IPS-18c (cell line): ENCODE data around the gene RABGAP1L.
"Not testable (repeated sequence)": the region's sequence is repeated elsewhere in the genome, so short reads cannot be mapped to it uniquely, and the experiment has no call there.

ENCODE experiments used
- H3K4me3 ChIP-seq: 2 replicates; pipeline ENCODE4 v1.7.0; 2013; ENCODE audit warnings: low read depth, mild to moderate bottlenecking, low read length, moderate library complexity; ENCODE audit not compliant: insufficient read depth
- H3K9me3 ChIP-seq: one replicate; pipeline ENCODE4 v1.6.1; 2013; ENCODE audit warnings: mild to moderate bottlenecking, low read length, moderate library complexity; ENCODE audit not compliant: control insufficient read depth, insufficient read depth

RABGAP1L gene

DNA sequence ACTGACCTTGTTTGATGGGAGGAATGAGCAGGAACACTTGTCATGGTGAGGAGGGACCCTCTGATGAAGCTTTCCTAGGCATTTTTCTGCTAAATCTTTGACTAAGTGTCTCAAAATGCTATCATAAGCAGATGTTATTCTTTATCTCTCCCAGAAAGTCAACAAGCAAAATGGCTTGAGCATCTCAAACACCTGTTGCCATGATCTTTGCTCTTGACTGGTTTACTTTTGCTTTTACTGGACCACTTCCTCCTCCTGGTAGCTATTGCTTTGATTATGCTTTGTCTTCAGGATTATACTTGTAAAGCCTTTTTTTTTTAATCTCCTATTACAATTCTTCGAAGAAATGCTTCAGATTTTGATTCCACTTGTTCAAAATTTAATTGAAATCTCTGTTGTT, 445.9 kb downstream of the RABGAP1L start:
- Histone ChIP-seq H3K9me3 (peaks cover 2% of the 10 kb centered on the region), H3K4me3 (no peak overlapping the region)

DNA sequence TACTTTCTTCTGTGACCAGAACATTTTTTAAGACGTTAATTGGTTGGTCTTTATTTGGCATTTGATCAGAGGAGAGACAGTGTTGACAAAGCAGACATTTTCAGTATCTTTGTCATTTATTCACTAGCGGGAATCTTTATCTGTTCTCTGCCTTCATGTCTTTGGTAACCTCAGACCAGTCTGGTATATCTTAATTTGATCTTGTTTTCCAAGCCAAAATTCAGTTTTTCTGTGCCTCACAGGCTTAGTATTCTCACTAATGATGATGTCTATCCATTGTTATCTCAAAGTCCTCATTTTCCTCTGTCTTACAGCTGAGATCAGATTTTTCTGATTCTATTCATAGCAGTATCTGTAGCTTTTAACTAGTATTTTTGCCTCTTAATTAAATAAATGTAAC, 447.2 kb downstream of the RABGAP1L start:
- no peak overlapping the region for H3K4me3 ChIP-seq

DNA sequence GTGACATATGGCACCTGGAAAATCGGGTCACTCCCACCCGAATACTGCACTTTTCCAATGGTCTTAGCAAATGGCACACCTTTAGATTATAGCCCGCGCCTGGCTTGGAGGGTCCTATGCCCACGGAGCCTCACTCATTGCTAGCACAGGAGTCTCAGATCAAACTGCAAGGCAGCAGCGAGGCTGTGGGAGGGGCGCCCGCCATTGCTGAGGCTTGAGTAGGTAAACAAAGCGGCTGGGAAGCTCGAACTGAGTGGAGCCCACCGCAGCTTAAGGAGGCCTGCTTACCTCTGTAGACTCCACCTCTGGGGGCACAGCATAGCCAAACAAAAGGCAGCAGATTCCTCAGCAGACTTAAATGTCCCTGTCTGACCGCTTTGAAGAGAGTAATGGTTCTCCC, 458.6 kb downstream of the RABGAP1L start:
- H3K4me3 ChIP-seq, H3K9me3 ChIP-seq: not testable (repeated sequence)

More for the DNA sequence above, 447.2 kb downstream of the RABGAP1L start:
- H3K9me3 ChIP-seq: peaks cover 2% of the 10 kb centered on the region

DNA sequence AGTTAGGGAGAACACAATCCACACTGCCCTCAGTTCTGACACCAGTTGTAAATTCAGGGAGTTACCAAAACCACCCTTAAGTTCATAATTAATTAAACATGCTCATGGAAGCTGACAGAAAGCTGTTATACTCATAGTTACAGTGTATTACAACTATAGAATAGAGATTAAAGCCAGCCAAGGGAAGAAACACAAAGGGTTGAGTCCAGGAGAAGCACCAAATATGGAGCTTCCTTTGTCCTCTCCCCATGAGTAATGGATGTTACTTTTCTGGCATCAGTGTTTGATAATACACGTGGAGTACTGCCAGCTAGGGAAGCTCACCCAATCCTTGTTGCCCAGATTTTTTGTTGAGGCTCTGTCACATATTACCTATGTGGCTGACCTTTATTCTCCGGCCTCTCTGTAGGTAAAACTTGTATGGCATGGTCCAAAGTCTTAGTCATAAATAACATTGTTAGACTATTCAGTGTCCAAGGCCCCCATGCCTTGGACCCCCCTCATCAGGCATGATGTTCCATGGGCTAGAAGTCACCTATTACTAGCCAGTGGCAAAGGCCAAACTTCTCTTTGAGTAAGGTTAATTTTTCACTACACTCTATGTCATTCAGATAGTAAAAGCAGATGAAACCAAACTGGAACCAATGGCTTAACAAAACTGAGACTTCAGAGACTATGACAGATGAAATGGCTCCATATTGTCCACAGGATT, 464.2 kb downstream of the RABGAP1L start:
- H3K9me3 ChIP-seq: no peaks in the 10 kb centered on the region
- no peak overlapping the region for H3K4me3 ChIP-seq

DNA sequence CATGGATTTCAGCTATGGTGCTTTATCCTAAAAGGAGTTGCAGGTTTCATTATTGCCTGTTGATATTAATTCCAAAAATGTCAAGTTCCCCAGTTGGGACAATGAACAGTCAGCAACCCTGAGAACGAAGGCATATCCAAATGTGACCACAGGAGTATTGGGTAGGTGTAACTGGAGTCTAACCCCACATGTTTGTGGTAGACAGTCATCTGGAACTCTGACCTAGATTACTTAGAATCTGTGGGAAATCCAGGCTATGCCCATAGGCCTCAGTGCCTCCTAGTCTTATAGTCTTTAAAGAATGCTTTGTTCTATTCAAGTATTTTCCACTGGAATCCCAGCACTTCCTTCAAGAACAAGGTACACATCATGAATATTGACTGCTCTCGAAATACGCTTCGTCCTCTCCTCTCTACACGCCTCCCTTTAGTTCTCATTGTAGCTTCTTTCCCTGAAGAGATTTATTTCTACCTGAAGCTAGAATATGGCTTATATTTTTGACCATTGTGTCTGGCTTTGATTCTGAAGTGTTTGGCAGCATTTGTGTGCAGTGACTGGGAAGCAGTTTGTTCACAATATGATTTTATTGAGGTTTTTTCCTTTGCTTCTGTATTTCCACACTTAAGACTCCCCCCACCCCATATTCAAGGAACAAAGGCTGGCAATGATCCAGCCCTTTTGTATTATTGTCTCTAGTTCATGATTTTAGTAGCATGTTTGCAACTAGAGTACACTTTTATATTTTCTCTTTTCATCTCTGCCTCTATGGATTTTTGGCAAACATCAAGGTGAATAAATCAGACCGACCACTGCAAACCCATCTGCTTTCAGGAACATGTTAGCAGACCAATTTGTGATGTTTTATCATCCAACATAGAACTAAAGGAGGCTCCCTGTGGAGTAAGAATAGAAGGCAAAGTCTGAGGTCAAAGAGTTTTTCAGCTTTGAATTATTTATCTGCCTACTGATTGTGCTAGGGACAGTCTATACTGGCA, 467.0 kb downstream of the RABGAP1L start:
- no peak overlapping the region for H3K4me3 ChIP-seq
- H3K9me3 ChIP-seq: no peaks in the 10 kb centered on the region

DNA sequence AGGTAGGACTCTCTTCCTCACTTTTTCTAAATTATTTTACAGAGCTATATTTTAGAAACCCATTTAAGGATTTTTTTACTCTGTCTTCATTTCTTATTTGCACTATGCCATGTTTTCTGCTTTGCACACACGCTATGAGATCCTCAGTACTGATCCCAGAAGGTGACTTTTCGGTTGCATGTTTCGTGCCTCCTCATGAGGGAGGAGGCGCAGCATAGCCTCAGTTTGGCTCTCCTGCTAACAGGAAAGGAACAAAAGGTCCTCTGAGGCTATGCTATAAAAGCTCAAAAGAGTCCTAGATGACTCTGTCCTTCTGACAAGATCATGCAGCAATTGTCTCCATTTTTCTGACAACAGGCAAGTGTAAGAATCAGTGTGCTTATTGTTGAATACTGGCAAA, 478.2 kb downstream of the RABGAP1L start:
- H3K4me3 ChIP-seq: no peak overlapping the region
- H3K9me3 ChIP-seq: no peaks in the 10 kb centered on the region

DNA sequence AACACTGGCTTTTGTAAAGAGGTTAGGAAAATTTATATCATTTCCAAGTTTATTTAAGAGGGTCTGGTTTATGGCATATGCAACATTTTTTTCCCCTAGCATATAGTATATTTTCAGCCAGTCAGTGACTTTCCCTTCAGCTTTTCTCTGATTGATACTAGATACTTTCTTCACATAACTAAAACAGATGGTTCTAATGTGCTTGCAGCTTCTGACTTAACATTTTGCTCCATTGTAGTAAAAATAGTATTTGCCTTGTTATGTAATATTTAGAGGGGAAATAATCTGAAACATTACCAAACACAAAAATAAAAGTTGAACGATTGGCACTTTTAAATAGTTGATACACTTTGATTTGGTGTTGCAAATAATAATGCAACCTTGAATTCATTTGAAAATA, 480.1 kb downstream of the RABGAP1L start:
- no peak overlapping the region for H3K4me3 ChIP-seq
- H3K9me3 ChIP-seq: no peaks in the 10 kb centered on the region

DNA sequence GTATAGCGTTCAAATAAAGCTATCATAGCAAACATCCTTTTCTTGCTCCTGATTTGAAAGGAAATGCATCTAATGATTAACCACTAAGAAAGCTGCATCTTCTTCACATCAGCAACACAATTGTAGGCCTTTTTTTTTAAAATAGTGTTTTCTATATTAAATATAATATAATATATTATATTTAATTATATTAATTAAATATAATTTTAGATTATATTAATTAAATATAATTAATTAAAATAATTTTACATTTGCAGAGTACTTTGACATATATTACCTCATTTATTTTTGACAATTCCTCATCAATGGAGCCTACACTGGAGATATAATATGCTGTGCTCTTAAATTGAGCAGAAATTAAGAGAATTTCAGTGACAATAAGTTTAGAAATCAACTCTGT, 481.5 kb downstream of the RABGAP1L start:
- no peaks in the 10 kb centered on the region for H3K9me3 ChIP-seq

DNA sequence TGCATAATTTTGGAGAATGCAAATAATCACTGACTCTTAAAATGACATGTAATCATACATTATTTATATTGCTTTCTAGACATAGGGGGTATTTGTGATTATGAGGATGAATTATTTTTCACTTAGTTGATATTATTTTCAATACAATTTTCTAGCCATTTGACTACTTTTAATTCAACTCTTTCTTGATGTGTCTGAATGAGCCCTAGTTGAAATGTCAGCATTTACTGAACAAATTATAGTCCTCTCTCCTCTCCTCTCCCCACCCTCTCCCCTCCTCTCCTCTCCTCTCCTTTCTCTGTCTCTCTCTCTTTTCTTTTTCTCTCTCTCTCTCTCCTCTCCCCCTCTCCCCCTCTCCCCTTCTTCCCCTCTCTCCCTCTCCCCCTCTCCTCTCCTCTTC, 483.1 kb downstream of the RABGAP1L start:
- H3K9me3 ChIP-seq: no peaks in the 10 kb centered on the region
- no peak overlapping the region for H3K4me3 ChIP-seq

More for the DNA sequence above, 481.5 kb downstream of the RABGAP1L start:
- H3K4me3 ChIP-seq: no peak overlapping the region

DNA sequence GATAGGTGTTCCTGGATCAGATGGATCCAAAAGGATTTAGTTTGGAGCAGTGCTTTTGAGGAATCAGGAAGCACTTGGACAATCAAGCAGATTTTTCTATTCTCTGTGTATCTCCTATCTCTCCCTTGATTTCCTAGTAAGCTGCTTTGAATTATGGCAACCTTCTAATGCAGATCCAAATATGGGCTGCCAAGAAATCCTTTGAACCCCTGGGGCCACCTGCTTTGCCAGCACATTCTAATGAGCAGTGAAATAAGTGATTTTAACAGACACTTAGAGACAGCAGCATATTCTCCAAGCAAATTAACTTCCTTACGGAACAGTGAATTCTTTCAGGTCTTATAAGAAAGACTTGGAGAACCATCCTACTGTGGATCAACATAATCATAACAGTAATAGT, 483.9 kb downstream of the RABGAP1L start:
- Histone ChIP-seq H3K4me3 (no peak overlapping the region), H3K9me3 (no peaks in the 10 kb centered on the region)

DNA sequence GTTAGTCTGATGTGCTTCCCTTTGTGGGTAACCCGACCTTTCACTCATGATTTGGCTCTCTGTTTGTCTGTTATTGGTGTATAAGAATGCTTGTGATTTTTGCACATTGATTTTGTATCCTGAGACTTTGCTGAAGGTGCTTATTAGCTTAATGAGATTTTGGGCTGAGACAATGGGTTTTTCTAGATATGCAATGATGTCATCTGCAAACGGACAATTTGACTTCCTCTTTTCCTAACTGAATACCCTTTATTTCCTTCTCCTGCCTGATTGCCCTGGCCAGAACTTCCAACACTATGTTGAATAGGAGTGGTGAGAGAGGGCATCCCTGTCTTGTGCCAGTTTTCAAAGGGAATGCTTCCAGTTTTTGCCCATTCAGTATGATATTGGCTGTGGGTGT, 490.3 kb downstream of the RABGAP1L start:
- H3K4me3 ChIP-seq, H3K9me3 ChIP-seq: not testable (repeated sequence)

DNA sequence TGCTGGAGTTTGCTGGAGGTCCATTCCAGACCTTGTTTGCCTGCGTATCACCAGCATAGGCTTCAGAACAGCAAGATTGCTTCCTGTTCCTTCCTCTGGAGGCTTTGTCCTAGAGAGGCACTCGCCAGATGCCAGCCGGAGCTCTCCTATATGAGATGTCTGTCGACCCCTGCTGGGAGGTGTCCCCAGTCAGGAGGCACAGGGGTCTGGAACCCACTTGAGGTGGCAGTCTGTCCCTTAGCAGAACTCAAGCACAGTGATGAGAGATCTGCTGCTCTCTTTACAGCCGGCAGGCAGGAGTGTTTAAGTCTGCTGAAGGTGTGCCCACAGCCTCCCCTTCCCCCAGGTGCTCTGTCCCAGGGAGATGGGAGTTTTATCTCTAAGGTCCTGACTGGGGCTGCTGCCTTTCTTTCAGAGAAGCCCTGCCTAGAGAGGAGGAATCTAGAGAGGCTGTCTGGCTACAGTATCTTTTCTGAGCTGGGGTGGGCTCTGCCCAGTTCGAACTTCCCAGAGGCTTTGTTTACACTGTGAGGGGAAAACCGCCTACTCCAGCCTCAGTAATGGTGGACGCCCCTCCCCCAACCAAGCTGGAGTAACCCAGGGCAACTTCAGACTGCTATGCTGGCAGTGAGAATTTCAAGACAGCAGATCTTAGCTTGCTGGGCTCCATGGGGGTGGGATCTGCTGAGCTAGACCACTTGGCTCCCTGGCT, 493.4 kb downstream of the RABGAP1L start:
- Histone ChIP-seq H3K9me3 (no peaks in the 10 kb centered on the region), H3K4me3 (no peak overlapping the region)

DNA sequence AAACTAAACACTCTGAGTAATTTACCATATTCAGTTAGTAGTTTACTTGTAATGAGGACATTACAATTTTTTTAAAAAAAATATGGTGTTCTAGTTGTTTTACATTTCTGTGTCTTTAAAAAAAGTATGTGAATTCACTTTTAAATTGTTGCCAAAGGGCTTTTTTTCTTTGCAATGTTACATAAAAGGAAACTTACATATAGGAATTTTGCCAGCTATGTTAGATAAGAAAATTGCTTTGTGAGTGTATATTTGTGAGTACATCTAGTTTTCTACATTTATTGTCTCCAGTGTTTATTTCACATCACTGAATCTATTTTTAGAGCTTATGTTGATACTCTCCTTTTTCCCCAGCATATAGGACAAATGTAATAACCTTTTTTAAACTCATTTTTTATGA, 495.2 kb downstream of the RABGAP1L start:
- H3K9me3 ChIP-seq: peaks cover 2% of the 10 kb centered on the region

DNA sequence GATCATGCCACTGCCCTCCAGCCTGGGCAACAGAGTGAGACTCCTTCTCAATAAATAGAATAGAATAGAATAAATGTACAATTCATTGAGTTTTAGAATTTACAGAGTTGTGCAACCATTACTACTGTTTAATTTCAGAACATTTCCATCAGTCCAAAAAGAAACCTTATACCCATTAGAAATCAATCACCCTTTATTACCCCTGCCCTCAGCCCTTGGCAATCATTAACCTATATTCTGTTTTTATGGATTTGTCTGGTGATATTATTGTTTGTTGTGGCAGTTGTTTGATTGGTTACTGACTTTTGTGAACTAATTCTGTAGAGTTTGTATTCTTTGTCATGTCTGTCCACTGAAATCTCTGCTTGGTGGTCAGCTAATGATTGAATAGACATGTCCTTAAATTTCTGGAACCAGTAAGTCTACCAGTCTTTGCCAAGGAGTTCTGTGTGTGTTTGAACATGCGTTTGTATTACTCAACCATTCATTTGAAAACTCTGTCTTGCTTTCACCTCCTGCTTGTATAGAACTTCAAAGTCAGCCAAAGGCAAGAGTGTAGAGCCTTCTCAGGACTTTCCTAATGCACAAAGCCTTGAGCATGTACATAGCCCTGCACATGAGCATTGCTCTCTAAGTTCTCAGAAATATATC, 497.2 kb downstream of the RABGAP1L start:
- H3K9me3 ChIP-seq: peaks cover 2% of the 10 kb centered on the region
- no peak overlapping the region for H3K4me3 ChIP-seq

More for the DNA sequence above, 495.2 kb downstream of the RABGAP1L start:
- no peak overlapping the region for H3K4me3 ChIP-seq

DNA sequence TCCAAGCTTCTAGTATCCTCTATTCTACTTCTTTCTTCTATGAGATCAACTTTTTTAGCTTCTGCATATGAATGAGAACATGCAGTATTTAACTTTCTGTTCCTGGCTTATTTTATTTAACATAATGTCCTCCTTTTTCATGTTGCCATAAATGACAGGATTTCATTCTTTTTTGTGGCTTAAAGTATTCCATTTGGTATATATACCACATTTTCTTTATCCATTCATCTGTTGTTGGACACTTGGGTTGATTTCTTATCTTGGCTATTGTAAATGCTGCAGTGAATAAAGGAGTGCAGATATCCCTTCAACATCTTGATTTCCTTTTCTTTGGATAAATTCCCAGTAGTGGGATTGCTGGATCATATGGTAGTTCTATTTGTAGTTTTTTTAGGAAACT, 498.1 kb downstream of the RABGAP1L start:
- Histone ChIP-seq H3K9me3 (peaks cover 2% of the 10 kb centered on the region), H3K4me3 (no peak overlapping the region)

DNA sequence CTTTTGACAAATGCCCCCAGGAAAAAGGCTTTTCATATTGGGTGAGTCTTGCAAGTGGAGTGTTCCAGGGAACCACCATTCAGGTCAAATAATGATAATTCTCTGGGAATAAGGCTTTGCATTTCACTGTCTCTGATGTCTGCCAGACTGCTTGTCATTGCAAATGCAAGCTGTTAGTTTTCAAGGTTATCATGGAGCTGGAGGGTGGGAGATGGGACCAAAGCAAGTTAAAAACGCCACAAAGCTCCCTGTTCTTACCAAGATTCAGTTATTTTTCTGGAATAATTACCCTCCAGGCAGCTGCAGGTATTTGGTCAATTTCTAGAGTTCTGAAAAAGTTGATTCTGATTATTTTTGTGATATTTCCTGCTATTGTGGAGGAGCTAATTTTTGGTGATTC, 498.6 kb downstream of the RABGAP1L start:
- H3K4me3 ChIP-seq: no peak overlapping the region
- peaks cover 2% of the 10 kb centered on the region for H3K9me3 ChIP-seq

DNA sequence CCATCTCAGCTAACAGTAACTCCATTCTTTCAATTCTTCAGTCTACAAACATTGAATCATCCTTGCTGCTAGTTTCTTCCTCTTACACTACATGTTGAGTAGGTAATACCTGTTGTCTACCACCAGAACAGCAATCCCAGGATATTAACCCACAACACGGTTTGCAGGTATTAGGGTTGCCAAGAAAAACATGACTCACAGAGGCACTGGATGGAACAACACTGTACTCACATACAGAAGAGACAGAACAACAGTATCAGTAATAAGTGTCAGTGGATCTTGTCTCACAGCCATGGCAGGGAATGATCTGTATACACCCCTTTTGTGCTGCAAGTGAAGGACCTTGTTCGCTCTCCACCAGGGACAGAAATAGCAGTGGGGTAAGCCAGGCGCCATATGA, 500.5 kb downstream of the RABGAP1L start:
- Histone ChIP-seq H3K4me3 (no peak overlapping the region), H3K9me3 (peaks cover 2% of the 10 kb centered on the region)
